Fibroblast of mammary gland (primary cell): ENCODE measurements around the gene NPBWR2.
A peak's percentile ranks its signal among the peaks of the same experiment; 100 is the strongest.
"Not testable (repeated sequence)": the region's sequence is repeated elsewhere in the genome, so short reads cannot be mapped to it uniquely, and the experiment has no call there.

ENCODE experiments used
- DNase-seq: peaks from one replicate; pipeline ENCODE4 v3.0.0-alpha.2; 2010; ENCODE audit warnings: low read depth
- H3K4me3 ChIP-seq: 2 replicates; pipeline ENCODE4 v1.5.1; 2011; ENCODE audit warnings: low read depth, mild to moderate bottlenecking, low read length, moderate library complexity; ENCODE audit not compliant: control insufficient read depth
- CTCF ChIP-seq: conservative IDR thresholded peaks from 2 replicates; pipeline ENCODE4 v1.5.1; 2011; ENCODE audit warnings: low read depth, low read length, inconsistent platforms; ENCODE audit not compliant: control insufficient read depth, insufficient read depth

Gene NPBWR2

DNA sequence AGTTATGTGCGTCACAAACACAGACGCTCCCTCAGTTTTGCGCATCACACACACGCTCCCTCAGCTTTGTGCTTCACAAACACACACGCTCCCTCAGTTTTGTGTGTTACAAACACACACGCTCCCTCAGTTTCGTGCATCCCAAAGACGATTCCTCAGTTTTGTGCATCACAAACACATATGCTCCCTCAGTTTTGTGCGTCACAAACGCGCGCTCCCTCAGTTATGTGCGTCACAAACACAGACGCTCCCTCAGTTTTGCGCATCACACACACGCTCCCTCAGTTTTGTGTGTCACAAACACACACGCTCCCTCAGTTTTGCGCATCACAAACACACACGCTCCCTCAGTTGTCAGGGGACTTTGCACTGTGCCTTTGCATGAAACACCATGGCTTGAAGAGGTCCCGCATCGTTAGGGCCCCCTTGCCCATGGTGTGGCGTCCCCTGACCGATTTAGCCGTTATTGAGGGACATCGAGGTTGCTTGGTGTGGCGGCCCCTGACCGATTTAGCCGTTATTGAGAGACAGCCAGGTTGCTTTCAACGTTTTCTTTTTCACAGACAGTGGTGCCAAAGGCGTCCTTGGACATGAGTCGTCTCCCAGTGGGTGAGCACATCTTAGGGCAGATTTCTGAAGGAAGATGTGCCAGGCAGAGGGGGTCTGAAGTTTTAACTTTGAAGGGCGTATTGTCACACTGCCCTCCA, 28.8 kb upstream of the NPBWR2 start:
- TF ChIP-seq CTCF, result no peak
- H3K4me3 ChIP-seq, result no peak overlapping the region
- no peak for DNase-seq

GRCh38 chr20:64134744-64135143, 27.4 kb upstream of the NPBWR2 start:
- DNase-seq, result not testable (repeated sequence)

GRCh38 chr20:64133951-64134407, 26.6 kb upstream of the NPBWR2 start:
- H3K4me3 ChIP-seq, result no peak overlapping the region
- no peak for DNase-seq
- TF ChIP-seq CTCF, result peak; percentile 21

More at GRCh38 chr20:64134744-64135143, 27.4 kb upstream of the NPBWR2 start:
- H3K4me3 ChIP-seq, result not testable (repeated sequence)

- DNase-seq, result peak; percentile 34
- H3K4me3 ChIP-seq, result no peak overlapping the region
- TF ChIP-seq CTCF, result peak; percentile 34
Measured at GRCh38 chr20:64131406-64131805, 24.0 kb upstream of the NPBWR2 start.

GRCh38 chr20:64130876-64131275, 23.5 kb upstream of the NPBWR2 start:
- TF ChIP-seq CTCF, result no peak
- no peak for DNase-seq
- no peak overlapping the region for H3K4me3 ChIP-seq

DNA sequence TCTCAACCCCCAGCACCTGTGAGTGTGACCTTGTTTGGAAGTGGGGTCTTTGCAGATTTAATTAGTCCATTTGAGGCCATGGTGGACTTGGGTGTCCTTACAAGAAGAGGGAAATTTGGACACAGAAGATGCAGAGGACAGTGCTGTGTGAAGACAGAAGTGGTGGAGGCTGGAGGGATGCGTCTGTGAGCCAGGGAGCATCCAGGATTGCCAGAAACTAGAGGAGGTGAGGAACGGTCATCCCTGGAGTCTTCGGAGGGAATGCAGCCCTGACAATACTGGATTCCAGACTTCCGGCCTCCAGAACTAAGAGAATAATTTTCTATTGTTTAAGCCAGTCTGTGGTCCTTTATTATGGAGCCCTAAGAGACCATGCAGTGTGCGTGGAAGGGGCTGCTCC, 22.9 kb upstream of the NPBWR2 start:
- DNase-seq, result no peak
- TF ChIP-seq CTCF, result no peak
- no peak overlapping the region for H3K4me3 ChIP-seq

- no peak for DNase-seq
- H3K4me3 ChIP-seq, result no peak overlapping the region
Measured at GRCh38 chr20:64129146-64129782, 21.9 kb upstream of the NPBWR2 start.

DNA sequence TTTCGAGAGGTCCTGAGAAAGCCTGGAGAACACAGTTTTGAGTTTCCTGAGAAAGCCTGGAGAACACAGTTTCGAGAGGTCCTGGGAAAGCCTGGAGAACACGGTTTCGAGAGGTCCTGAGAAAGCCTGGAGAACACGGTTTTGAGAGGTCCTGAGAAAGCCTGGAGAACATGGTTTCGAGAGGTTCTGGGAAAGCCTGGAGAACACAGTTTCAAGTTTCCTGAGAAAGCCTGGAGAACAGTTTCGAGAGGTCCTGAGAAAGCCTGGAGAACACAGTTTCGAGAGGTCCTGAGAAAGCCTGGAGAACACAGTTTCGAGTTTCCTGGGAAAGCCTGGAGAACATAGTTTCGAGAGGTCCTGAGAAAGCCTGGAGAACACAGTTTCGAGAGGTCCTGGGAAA, 16.2 kb upstream of the NPBWR2 start:
- H3K4me3 ChIP-seq, result not testable (repeated sequence)

More at GRCh38 chr20:64129146-64129782, 21.9 kb upstream of the NPBWR2 start:
- no peak for TF ChIP-seq CTCF

GRCh38 chr20:64122927-64123326, 15.6 kb upstream of the NPBWR2 start:
- not testable (repeated sequence) for H3K4me3 ChIP-seq, DNase-seq

More for the DNA sequence above, 16.2 kb upstream of the NPBWR2 start:
- not testable (repeated sequence) for DNase-seq
